Upper lobe of left lung (tissue), 4 donors: ENCODE measurements around the gene KRT27.

Experiments used
- POLR2A ChIP-seq, 4 donors: fragments of 450-650 bp; IDR thresholded peaks; one replicate each; pipeline ENCODE4 v1.5.1; 2016 to 2017; ENCODE audit warnings: antibody characterized with exemption in 4 of 4, mild to moderate bottlenecking in 2 of 4
- TF ChIP-seq, protein P1 (sequence below), 6 experiments: fragments of 450-650 bp in 4 of 6; fragments of 200-600 bp in 2 of 6; sonication (generic) in 2 of 6; IDR thresholded peaks; one replicate each; pipeline ENCODE4 v1.5.1; 2016 to 2019; ENCODE audit warnings: antibody characterized with exemption in 6 of 6

- TF ChIP-seq, protein P1, sequence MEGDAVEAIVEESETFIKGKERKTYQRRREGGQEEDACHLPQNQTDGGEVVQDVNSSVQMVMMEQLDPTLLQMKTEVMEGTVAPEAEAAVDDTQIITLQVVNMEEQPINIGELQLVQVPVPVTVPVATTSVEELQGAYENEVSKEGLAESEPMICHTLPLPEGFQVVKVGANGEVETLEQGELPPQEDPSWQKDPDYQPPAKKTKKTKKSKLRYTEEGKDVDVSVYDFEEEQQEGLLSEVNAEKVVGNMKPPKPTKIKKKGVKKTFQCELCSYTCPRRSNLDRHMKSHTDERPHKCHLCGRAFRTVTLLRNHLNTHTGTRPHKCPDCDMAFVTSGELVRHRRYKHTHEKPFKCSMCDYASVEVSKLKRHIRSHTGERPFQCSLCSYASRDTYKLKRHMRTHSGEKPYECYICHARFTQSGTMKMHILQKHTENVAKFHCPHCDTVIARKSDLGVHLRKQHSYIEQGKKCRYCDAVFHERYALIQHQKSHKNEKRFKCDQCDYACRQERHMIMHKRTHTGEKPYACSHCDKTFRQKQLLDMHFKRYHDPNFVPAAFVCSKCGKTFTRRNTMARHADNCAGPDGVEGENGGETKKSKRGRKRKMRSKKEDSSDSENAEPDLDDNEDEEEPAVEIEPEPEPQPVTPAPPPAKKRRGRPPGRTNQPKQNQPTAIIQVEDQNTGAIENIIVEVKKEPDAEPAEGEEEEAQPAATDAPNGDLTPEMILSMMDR (IDR thresholded peaks at IDR 0.05): no peak
- no peak for TF ChIP-seq POLR2A (IDR thresholded peaks at IDR 0.05)
Observed at GRCh38 chr17:40817103-40817682, 34.8 kb upstream of the KRT27 start.
